GM21576 (cell line): ENCODE measurements around the gene CBFA2T2.
A peak's percentile ranks its signal among the peaks of the same experiment; 100 is the strongest.

Experiments used
- ATAC-seq: cut with Tn5 transposase; IDR thresholded peaks from one replicate; pipeline ENCODE4 v1.9.1; 2021; ENCODE audit warnings: mild to moderate bottlenecking, moderate library complexity; ENCODE audit not compliant: unreplicated experiment

CBFA2T2 gene

GRCh38 chr20:33660685-33661058, 170.8 kb downstream of the CBFA2T2 start:
- ATAC-seq: no peak

DNA sequence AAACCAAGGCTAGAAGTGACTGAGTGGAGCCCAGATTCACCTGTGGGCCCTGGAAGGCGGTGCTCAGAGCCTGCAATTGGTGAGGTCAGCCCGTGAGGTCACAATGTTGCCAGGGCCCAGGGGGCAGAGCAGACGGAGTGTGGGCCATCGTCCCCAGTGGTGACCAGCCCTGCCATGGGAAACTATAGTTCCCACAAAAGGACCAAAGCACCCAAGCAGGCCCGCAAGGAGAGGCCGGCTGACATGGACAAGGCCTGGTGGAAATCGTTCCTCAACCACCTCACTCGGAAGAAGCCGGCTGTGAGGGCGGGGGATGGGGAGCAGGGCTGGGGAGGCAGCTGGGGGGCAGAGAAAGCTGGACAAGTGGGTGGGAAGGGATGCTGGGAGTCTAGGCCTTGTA, 172.3 kb downstream of the CBFA2T2 start, which contains the start of gene C20orf144:
TSS of gene C20orf144 (plus strand) at position 156 of the 400 bp plus-strand sequence. CDS start at position 175, 19 bp downstream.
- no peak for ATAC-seq

DNA sequence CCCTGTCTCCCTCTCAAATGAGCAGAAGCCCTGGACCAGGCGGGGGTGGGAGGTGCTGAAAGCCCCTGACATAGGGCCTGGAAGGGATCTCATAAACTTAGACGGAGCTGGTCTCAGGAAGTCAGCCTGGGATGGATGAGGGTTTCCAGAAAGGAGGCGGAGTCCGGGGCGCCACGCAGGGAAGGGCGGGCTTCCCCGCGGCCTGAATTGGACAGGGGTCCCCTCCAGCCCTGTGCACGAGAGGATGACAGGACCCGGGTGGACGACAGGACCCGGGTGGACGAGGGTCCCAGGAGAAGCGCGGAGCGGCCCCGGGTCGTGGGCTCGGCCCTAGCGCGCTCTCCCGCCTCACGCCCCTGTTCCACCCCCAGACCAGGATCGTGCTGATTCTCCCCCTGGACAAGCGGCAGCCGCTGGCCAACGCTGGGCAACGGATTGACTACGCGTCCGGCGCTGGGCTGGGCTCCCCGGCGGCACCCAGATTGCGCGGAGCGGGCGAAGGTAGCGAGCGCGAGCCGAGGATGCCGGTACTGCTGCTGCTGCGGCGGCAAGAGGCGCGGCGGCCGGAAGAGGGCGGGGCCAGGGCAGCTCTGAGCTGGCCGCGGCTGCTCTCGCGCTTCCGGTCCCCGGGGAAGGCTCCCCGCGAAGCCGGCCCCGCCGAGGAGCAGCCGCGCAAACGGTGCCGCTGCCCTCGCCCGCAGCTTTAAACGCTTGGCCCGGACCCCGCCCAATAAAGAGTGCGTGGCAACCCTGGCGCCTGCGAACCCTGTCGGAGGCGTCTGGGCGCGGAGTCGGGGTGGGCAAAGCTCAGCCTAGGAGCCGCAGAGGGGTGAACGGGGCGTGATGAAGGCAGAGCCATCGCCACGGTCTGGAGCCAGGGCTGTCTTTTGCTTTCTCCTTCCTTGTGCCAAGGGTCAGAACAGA, 173.5 kb downstream of the CBFA2T2 start:
- peak; percentile 35 for ATAC-seq

DNA sequence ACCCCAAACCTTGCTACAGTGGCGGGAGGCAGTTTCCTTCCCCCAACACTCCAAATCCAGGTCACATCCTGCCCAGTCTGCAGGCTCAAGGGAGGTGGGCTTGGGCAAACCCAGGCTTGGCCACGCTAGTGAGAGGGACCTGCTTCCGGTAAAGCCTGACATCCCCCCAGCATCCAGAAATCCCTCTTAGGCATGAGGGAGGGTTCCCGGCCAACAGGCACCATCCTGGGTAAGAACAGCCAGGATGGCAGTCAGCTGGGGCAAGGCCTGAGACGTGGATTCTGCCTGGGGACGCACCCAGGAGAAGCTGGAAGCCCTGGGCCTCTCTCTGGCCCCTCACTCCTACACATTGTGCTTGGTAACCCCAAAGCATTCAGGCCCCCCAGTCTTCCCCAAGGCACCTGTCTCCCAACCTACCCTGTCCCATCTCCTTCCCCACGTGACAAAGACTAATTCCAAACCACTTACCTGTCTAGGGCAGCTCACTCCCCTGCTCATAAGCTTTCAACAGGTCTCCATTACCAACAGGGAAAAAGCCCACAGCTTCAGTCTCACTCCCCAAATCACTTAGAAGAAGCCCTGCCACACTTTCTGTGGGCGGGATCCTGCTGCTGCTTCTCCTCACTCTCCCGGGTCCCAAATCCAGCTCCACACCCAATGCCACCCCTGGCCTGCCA, 174.3 kb downstream of the CBFA2T2 start:
- no peak for ATAC-seq

DNA sequence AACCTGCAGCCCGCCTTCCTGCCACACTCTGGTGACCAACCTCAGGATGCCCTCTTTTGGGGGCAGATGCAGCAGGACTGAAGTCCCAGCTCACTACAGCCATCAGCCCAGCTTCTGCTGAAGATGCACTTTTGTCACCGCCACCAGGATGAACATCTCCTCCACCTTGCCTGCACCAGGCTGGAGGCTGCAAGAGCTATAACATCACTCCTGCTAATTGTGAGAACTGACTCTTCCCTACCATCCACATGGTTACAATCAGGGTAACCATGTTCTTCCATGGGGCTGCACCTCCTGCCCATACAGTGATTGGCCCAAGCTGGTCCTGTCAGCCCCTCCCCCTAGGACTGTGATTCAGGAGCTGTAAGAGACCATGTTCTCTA, 174.9 kb downstream of the CBFA2T2 start:
- ATAC-seq: no peak

GRCh38 chr20:33666293-33667244, 176.7 kb downstream of the CBFA2T2 start, which contains the start of gene ACTL10:
Gene ACTL10, plus strand, starts transcription at chr20:33666943. Its CDS starts 555 bp downstream, at chr20:33667498.
- peak; percentile 59 for ATAC-seq

- ATAC-seq: peak; percentile 3
Observed at GRCh38 chr20:33667245-33667675, 177.4 kb downstream of the CBFA2T2 start.

DNA sequence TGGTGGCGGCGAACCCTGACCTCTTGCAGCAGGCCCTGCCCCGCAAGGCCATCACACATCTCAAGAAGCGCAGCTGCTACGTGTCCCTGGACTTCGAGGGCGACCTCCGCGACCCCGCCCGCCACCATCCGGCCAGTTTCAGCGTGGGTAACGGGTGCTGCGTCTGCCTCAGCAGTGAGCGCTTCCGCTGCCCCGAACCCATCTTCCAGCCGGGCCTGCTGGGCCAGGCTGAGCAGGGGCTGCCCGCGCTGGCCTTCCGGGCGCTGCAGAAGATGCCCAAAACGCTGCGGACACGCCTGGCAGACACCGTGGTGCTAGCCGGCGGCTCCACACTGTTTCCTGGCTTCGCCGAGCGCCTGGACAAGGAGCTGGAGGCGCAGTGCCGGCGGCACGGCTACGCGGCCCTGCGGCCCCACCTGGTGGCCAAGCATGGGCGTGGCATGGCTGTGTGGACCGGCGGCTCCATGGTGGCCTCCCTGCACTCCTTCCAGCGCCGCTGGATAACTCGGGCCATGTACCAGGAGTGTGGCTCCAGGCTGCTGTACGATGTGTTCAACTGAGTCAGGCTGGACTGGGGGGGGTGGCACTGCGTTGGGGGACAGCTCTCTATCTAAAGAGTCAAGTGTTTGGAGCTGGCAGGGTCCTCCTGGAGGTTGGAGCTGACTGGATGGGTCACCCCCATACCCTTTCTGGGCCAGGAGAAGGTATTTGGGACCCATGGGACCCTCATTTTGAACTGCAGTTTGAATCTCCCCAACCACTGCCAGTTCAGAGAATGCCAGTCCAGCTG, 178.0 kb downstream of the CBFA2T2 start:
- peak; percentile 34 for ATAC-seq

DNA sequence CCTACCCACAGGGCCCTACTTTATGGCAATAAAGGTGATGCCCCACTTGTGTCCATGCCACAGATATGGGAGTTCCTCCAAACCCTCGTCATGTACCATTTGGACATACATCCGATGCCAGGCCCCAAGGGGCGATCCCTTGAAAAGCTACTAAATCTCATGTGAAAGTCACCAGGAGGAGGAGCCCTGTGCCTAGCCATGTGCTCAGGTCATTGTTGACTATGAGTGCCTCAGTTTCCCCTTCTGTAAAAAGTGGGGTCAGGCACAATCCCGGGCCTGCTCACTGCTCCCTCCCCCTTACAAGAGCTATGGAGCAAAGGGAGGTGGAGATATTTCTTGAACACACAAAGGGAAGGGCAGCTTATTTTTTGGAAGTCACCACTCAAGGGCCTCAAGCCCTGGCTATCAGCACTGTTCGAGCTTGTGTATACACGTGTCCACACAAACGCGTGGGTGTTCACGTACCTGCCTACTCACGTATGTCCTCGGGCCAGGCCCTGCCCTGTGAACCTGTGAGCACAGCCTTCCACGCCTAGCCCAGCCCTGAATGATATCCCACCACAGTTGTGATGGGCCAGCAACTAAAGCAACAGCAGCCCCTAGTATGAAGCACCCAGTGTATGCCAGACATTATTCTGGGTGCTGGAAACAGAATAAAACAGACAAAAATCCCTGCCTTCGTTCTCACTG, 178.7 kb downstream of the CBFA2T2 start:
- ATAC-seq: no peak

GRCh38 chr20:33669224-33669623, 179.3 kb downstream of the CBFA2T2 start:
- no peak for ATAC-seq

DNA sequence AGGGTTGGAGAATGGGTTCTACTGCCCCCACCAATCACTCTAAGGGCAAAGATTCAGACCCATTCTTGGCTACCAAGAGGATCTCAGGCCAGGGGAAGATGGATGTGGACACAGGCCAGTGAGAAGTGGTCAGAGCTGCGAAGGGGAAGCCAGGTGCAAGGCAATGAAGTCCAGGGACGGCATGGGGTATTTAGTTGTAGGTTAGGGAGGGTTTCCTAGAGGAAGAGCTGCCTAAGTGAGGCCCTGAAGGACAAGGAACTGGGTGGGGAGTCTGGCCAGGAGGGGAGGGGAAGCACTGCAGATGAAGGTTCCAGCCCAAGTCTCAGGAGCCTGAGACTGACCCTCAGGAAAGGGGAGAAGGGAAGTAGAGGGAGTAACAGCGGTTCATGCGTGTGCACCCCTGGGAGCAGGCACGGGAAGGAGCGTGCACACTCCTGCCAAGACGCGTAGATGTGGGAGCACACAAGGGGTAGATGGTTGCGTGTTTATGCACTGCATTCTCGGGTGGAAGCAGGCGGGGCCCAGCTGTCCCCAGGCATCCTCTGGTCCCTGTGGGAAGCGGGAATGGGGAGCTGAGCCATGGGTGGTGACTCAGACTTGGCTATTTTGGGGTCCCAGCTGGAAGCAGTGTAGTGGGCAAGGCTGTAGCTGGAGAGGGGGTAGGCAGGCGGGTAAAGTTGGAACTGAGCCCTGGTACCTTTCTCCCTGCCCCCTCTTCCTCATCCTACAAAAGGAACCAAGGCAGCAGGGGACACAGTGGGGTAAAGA, 180.2 kb downstream of the CBFA2T2 start:
- no peak for ATAC-seq

- ATAC-seq: no peak
Observed at GRCh38 chr20:33670715-33671499, 181.0 kb downstream of the CBFA2T2 start.

DNA sequence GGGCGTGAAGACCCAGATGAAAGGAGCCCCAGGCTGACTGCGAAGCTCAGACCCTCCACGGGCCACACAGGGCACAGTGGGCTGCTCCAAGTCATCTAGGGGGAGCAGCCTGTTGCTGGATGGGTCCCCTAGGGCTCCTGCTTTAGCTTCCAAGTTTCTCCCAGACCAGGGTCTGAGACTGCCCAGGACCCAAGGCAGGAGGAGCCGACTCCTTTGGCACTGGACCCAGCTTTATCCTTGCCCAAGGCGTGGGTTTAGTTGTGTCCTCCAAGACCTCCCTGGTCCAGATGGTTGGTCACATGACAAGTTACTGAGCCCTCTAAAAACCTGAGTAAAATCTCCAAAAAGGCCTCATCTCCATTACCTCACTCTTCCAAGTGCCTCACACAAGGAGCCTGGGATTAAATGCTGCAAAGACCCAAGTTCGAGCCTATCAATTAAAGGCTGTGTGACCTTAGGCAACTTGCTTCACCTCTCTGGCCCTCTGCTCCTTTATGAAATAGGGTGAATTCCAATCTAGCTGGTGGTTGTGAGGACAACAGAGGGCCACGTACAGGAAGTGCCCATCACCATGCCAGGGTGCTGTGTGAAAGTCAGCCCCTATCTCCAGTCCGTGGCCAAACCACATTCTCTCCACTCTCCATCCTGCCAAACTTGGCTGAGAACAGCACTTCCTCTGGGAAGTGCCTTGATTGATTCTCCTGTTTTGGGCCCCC, 181.8 kb downstream of the CBFA2T2 start:
- ATAC-seq: no peak

DNA sequence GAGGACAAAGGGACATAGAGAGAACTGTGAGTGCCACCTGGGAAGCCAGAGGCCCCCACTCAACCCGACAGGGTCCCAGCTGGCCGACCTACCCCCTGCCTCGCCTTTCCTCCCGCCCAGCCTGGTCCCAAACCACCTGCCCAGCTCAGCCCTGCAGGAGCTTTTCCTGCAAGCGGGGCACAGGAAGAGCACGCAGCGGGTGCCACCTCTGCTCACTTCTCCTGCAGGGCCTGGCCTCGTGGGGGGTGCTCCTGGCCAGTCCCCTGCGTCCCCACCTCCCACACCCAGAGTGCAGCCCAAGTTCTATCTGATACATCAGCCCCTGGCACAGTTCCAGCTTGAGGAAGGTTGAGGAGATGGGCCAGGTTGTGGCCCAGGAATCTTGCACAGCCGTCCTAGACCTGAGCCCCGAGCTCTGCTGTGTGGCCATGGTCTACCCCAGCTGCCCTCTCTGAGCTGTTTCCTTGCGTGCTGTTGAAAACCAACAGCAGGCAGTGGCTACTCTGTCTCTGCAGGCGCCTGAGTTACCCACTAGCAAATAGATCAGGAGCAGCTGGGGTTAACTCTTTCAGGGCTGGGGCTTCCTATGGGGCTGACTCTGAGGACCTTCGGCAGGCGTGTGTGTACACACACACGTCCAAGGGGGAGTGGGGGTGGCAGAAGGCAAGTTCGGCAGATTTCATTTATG, 182.7 kb downstream of the CBFA2T2 start:
- no peak for ATAC-seq

- ATAC-seq: no peak
Observed at GRCh38 chr20:33673114-33673409, 183.2 kb downstream of the CBFA2T2 start.

DNA sequence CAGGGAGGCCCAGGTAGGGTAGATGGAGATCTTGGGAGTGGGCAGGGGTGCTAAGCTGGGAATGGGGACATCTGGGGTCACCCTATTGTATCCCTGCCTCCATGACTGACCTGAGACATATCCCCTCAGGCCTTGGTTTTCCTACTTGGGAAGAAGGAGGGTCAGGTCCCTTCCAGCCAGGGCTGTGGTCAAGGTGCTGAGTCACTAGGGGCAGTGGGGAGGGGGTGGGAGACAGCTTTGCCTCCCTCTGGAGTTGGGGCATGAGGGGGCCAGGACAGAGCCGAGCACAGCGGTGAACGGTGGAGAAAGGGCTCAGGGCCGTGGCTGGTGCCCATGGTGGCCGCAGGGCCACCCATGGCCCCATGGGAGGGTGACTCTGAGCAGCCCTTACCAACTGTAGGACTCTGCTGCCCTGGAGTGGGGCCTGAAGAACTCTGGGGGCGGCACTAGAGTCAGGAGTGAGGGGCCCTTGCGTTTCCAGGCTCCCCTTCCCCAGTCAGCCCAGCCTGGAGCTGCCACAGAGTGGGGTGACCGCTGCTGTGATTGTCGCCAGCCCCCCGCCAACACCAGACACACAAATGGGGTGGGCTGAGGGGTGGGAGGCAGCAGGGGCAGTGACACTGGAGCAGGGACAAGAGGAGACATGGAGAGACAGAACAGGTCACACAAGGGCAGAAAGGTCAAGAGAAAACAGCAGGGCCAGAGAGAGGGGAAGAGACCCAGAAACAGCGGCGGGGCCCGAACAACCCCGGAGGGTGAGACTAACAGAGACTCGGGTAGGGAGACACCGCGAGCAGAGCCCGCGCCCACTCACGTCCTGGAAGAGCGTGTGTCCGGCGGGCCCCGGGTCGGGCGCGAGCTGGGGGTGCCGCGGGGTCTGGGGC, 183.8 kb downstream of the CBFA2T2 start:
- ATAC-seq: no peak
